ENCODE measurements around the gene TMA7B.
"Not testable (repeated sequence)": the region's sequence is repeated elsewhere in the genome, so short reads cannot be mapped to it uniquely, and the experiment has no call there.

Gene TMA7B

DNA sequence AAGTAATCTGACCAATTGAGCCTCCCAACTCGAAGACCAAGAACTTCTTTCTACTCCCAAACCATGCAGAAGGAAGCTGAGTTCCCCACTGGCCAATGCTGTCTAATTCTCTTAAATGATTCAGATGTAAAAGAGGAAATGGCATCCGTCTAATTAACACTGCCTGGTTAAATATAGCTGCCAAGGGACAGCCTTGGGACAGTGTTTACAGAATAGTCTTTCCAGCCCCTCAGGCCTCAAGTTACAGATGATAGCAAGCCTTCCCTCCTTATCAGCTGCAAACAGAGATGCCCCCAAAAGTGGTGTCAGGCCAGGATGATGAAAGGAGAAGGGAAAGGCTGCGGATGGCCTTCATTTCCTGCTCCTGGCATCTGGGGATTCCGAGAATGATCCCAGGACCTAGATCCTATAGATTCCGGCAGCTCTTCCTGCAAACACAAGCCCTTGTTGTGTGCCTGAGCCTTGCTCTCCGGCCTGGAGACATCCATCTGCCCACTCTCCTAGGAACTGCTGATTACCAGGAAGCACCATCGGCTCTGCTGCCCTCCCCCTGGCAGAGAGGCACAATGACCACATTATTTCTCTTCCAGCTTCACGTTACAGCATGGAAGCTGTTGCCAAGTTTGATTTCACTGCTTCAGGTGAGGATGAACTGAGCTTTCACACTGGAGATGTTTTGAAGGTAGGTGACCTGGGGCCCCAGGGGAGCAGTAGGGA, 13.5 kb upstream of the TMA7B start:
- H3K27ac ChIP-seq = no peak overlapping the region
- TF ChIP-seq CTCF (IDR thresholded peaks at IDR 0.05) = no peak
- TF ChIP-seq ZFX (IDR thresholded peaks at IDR 0.05; ENCODE audit: borderline replicate concordance) = no peak

- no peak overlapping the region for H3K27ac ChIP-seq
- TF ChIP-seq ZFX (IDR thresholded peaks at IDR 0.05; ENCODE audit: borderline replicate concordance) (no peak), CTCF (IDR thresholded peaks at IDR 0.05) (no peak)
Observed at GRCh38 chr22:39947220-39948216, 12.7 kb upstream of the TMA7B start.

GRCh38 chr22:39949964-39950737, 10.0 kb upstream of the TMA7B start:
- H3K27ac ChIP-seq = no peak overlapping the region
- TF ChIP-seq CTCF (IDR thresholded peaks at IDR 0.05) (no peak), ZFX (IDR thresholded peaks at IDR 0.05; ENCODE audit: borderline replicate concordance) (no peak)

GRCh38 chr22:39951603-39952293, 8.4 kb upstream of the TMA7B start:
- H3K27ac ChIP-seq = not testable (repeated sequence)

DNA sequence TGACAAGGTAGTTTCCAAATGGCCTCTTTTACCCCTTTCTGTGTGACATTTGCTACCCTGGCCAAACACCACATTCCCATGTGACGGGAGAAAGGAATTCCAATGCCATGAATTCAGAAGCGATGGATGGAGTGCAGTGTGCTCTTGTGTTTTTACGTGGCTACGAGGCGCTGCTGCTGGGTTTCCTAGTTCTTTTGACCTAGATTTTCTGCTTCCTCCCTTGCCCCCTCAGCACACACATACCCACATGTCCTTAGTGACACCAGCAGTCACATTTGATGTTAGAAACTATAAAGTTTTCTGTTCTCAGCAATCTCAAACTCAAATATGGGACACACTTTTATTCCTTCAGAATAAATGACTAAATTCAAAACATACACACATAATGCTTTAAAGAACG, 7.8 kb upstream of the TMA7B start:
- TF ChIP-seq CTCF (IDR thresholded peaks at IDR 0.05) (no peak), ZFX (IDR thresholded peaks at IDR 0.05; ENCODE audit: borderline replicate concordance) (no peak)
- H3K27ac ChIP-seq = no peak overlapping the region

- H3K27ac ChIP-seq = no peak overlapping the region
- TF ChIP-seq ZFX (IDR thresholded peaks at IDR 0.05; ENCODE audit: borderline replicate concordance) (no peak), CTCF (IDR thresholded peaks at IDR 0.05) (no peak)
Observed at GRCh38 chr22:39953101-39953500, 7.1 kb upstream of the TMA7B start.

DNA sequence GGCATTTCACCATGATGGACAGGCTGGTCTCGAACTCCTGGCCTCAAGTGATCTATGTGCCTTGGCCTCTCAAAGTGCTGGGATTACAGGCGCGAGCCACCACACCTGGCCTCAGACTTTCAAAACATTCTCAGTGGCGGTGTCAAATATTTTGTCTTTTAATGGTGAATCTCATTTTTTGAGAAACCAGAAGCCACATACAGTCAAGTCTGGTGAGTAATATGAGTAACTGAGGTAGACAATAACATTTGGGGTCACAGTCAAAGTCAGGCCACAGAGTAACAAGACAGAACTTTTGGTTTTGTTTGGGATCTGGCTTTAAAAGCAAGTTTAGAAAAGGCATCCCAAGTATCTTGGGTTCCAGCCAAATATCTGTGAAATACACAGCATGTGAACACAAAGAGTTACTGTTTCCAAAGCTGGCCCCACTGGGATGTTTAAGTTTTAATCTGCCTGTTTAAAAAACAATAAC, 5.6 kb upstream of the TMA7B start:
- H3K27ac ChIP-seq = no peak overlapping the region
- TF ChIP-seq ZFX (IDR thresholded peaks at IDR 0.05; ENCODE audit: borderline replicate concordance) (no peak), CTCF (IDR thresholded peaks at IDR 0.05) (no peak)
